ENCODE results near the gene METAP1D.

- TF ChIP-seq TAF1 (IDR thresholded peaks at IDR 0.05; ENCODE audit: borderline replicate concordance, low read depth, low read length) (no peak), EP300 (IDR thresholded peaks at IDR 0.05; ENCODE audit: borderline replicate concordance in 1 of 2, low read depth in 1 of 2, low read length in 1 of 2) (no peak)
These were observed 108.8 kb downstream of the METAP1D start for GRCh38 chr2:172108587-172108930.

All from SK-N-SH (cell line).